ENCODE data around the gene PTPRZ1. TPM values are rescaled to one million over a fixed set of nuclear protein-coding genes. Genes with fewer than 3 reads are reported as not detected.

The PTPRZ1 gene
- total and polyA plus RNA-seq, 7 experiments from 2014 or later, result not detected

DNA sequence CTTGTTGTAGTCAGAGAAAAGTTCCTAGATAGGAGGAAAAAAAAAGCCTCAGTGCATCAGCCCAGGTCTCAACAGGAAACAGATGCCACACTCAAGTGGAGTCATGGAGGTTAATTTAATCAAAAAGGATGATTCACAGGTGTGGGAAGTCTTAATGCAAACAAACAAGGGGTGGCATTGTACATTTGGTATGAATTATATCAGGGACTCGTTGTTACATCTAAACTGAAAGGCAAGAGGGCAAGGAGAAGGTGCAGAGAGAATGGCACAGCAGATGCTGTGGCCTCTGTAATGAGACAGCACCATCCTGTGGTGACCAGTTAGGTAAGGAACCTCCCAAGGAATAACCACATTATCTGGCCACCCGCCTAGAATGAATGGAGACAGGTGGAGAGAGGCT lies 133.7 kb downstream of the PTPRZ1 start:
- DNase-seq, result no peak
- Mint-ChIP-seq H3K27me3 (peaks cover 0 to 4% (median 0%) of the 10 kb centered on the region in 5 donors), H3K4me1 (no peaks in the 10 kb centered on the region), H3K9me3 (peaks cover 0 to 4% (median 0%) of the 10 kb centered on the region in 11 donors), H3K4me3 (no peak overlapping the region), H3K27ac (no peak overlapping the region), H3K36me3 (no peaks in the 10 kb centered on the region)
- intact Hi-C loops (cut with micrococcal nuclease), result no loop called here
- Histone ChIP-seq H3K27ac (ENCODE audit: low read depth, low read length) (no peak overlapping the region), H3K9me3 (ENCODE audit: control insufficient read depth in 2 of 3, low read length in 3 of 3) (no peaks in the 10 kb centered on the region), H3K36me3 (ENCODE audit: control insufficient read depth in 2 of 3, insufficient read depth in 3 of 3, low read length in 3 of 3) (no peaks in the 10 kb centered on the region), H3K4me3 (ENCODE audit: low read length) (no peak overlapping the region), H3K27me3 (ENCODE audit: control insufficient read depth in 2 of 2, insufficient read depth in 2 of 2, low read length in 2 of 2) (no peaks in the 10 kb centered on the region), H3K4me1 (ENCODE audit: control insufficient read depth in 2 of 2, insufficient read depth in 2 of 2, low read length in 2 of 2) (no peaks in the 10 kb centered on the region)
- no peak for ATAC-seq
- ChIA-PET POLR2A (no interaction called here), CTCF (no interaction called here)

DNA sequence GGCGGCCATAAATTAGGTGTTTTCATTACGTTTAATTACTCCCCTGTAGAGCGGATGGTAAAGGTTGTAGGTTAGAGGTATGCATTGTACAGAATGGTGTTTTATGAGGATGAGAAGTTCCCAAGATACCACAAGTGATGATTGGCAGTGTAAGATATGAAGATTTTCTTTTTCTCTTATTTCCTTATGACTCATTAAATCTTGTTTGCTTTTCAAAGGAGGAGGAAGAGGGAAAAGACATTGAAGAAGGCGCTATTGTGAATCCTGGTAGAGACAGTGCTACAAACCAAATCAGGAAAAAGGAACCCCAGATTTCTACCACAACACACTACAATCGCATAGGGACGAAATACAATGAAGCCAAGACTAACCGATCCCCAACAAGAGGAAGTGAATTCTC lies 137.2 kb downstream of the PTPRZ1 start:
- no peaks in the 10 kb centered on the region for H3K9me3 ChIP-seq (ENCODE audit: control insufficient read depth in 2 of 3, low read length in 3 of 3)
- H3K9me3 Mint-ChIP-seq, result peaks cover 0 to 4% (median 0%) of the 10 kb centered on the region in 11 donors
- no peaks in the 10 kb centered on the region for H3K4me1 Mint-ChIP-seq
- DNase-seq (no peak), ATAC-seq (no peak)
- POLR2A ChIA-PET, result no interaction called here
- H3K4me3 ChIP-seq (ENCODE audit: low read length), result no peak overlapping the region
- H3K27ac Mint-ChIP-seq, result no peak overlapping the region
- H3K27ac ChIP-seq (ENCODE audit: low read depth, low read length), result no peak overlapping the region
- intact Hi-C loops (cut with micrococcal nuclease), result no loop called here
- peaks cover 0 to 4% (median 0%) of the 10 kb centered on the region in 5 donors for H3K27me3 Mint-ChIP-seq
- no peaks in the 10 kb centered on the region for H3K27me3 ChIP-seq (ENCODE audit: control insufficient read depth in 2 of 2, insufficient read depth in 2 of 2, low read length in 2 of 2)
- no peaks in the 10 kb centered on the region for H3K36me3 ChIP-seq (ENCODE audit: control insufficient read depth in 2 of 3, insufficient read depth in 3 of 3, low read length in 3 of 3)
- H3K36me3 Mint-ChIP-seq, result no peaks in the 10 kb centered on the region
- CTCF ChIA-PET, result interaction anchor here (0.9 kb wide), 1 partner anchor 16 kb away, joined by 3 read pairs; no protein-coding TSS in a partner anchor
- H3K4me3 Mint-ChIP-seq, result no peak overlapping the region
- H3K4me1 ChIP-seq (ENCODE audit: control insufficient read depth in 2 of 2, insufficient read depth in 2 of 2, low read length in 2 of 2), result no peaks in the 10 kb centered on the region

DNA sequence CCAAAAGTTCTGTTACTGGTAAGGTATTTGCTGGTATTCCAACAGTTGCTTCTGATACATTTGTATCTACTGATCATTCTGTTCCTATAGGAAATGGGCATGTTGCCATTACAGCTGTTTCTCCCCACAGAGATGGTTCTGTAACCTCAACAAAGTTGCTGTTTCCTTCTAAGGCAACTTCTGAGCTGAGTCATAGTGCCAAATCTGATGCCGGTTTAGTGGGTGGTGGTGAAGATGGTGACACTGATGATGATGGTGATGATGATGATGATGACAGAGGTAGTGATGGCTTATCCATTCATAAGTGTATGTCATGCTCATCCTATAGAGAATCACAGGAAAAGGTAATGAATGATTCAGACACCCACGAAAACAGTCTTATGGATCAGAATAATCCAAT lies 140.1 kb downstream of the PTPRZ1 start:
- Histone ChIP-seq H3K27me3 (ENCODE audit: control insufficient read depth in 2 of 2, insufficient read depth in 2 of 2, low read length in 2 of 2) (no peaks in the 10 kb centered on the region), H3K27ac (ENCODE audit: low read depth, low read length) (no peak overlapping the region), H3K9me3 (ENCODE audit: control insufficient read depth in 2 of 3, low read length in 3 of 3) (no peaks in the 10 kb centered on the region), H3K4me1 (ENCODE audit: control insufficient read depth in 2 of 2, insufficient read depth in 2 of 2, low read length in 2 of 2) (no peaks in the 10 kb centered on the region), H3K4me3 (ENCODE audit: low read length) (no peak overlapping the region), H3K36me3 (ENCODE audit: control insufficient read depth in 2 of 3, insufficient read depth in 3 of 3, low read length in 3 of 3) (no peaks in the 10 kb centered on the region)
- ChIA-PET POLR2A (no interaction called here), CTCF (no interaction called here)
- Mint-ChIP-seq H3K27me3 (no peaks in the 10 kb centered on the region), H3K4me1 (no peaks in the 10 kb centered on the region), H3K9me3 (peaks cover 0 to 2% (median 0%) of the 10 kb centered on the region in 11 donors), H3K27ac (no peak overlapping the region), H3K36me3 (no peaks in the 10 kb centered on the region), H3K4me3 (no peak overlapping the region)
- intact Hi-C loops (cut with micrococcal nuclease), result no loop called here
- no peak for DNase-seq
- no peak for ATAC-seq

DNA sequence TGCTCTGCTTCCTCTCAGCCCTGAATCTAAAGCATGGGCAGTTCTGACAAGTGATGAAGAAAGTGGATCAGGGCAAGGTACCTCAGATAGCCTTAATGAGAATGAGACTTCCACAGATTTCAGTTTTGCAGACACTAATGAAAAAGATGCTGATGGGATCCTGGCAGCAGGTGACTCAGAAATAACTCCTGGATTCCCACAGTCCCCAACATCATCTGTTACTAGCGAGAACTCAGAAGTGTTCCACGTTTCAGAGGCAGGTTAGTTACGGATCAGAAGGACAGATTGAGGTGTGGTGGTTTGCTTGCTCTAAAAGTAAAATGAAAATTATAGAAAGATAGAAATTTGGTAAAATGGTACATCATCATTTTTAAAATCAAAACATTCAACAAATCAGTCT lies 140.7 kb downstream of the PTPRZ1 start:
- Mint-ChIP-seq H3K36me3 (no peaks in the 10 kb centered on the region), H3K9me3 (peaks cover 0 to 3% (median 0%) of the 10 kb centered on the region in 11 donors), H3K4me3 (no peak overlapping the region), H3K27me3 (no peaks in the 10 kb centered on the region), H3K27ac (no peak overlapping the region), H3K4me1 (no peaks in the 10 kb centered on the region)
- ChIA-PET CTCF (no interaction called here), POLR2A (no interaction called here)
- Histone ChIP-seq H3K4me3 (ENCODE audit: low read length) (no peak overlapping the region), H3K9me3 (ENCODE audit: control insufficient read depth in 2 of 3, low read length in 3 of 3) (no peaks in the 10 kb centered on the region), H3K4me1 (ENCODE audit: control insufficient read depth in 2 of 2, insufficient read depth in 2 of 2, low read length in 2 of 2) (no peaks in the 10 kb centered on the region), H3K36me3 (ENCODE audit: control insufficient read depth in 2 of 3, insufficient read depth in 3 of 3, low read length in 3 of 3) (no peaks in the 10 kb centered on the region), H3K27me3 (ENCODE audit: control insufficient read depth in 2 of 2, insufficient read depth in 2 of 2, low read length in 2 of 2) (no peaks in the 10 kb centered on the region), H3K27ac (ENCODE audit: low read depth, low read length) (no peak overlapping the region)
- no peak for DNase-seq
- intact Hi-C loops (cut with micrococcal nuclease), result no loop called here
- ATAC-seq, result no peak

DNA sequence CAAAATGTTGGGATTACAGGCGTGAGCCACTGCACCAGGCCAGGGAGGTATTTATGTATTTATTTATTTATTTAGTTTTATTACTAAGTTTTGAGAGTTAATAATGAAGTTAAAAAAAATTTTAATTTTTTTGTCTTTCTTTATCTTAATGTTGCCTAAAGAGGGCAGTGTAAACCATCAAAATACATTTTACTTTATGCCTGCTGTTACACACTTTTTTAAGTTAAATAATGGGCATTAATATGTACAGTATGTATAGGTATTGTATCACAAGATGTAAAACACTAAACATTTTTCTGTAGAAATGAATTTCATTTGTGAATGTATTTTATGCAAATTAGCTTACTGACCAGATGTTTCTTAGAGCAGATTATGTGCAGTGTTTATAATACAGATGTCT lies 141.7 kb downstream of the PTPRZ1 start:
- POLR2A ChIA-PET, result no interaction called here
- intact Hi-C loops (cut with micrococcal nuclease), result no loop called here
- Mint-ChIP-seq H3K4me3 (no peak overlapping the region), H3K9me3 (peaks cover 0 to 3% (median 0%) of the 10 kb centered on the region in 11 donors), H3K4me1 (no peaks in the 10 kb centered on the region), H3K27ac (no peak overlapping the region), H3K27me3 (no peaks in the 10 kb centered on the region), H3K36me3 (no peaks in the 10 kb centered on the region)
- no peak overlapping the region for H3K27ac ChIP-seq (ENCODE audit: low read depth, low read length)
- CTCF ChIA-PET, result no interaction called here
- H3K4me3 ChIP-seq (ENCODE audit: low read length), result no peak overlapping the region
- no peaks in the 10 kb centered on the region for H3K4me1 ChIP-seq (ENCODE audit: control insufficient read depth in 2 of 2, insufficient read depth in 2 of 2, low read length in 2 of 2)
- H3K36me3 ChIP-seq (ENCODE audit: control insufficient read depth in 2 of 3, insufficient read depth in 3 of 3, low read length in 3 of 3), result no peaks in the 10 kb centered on the region
- no peaks in the 10 kb centered on the region for H3K9me3 ChIP-seq (ENCODE audit: control insufficient read depth in 2 of 3, low read length in 3 of 3)
- H3K27me3 ChIP-seq (ENCODE audit: control insufficient read depth in 2 of 2, insufficient read depth in 2 of 2, low read length in 2 of 2), result no peaks in the 10 kb centered on the region
- ATAC-seq (no peak), DNase-seq (no peak)

DNA sequence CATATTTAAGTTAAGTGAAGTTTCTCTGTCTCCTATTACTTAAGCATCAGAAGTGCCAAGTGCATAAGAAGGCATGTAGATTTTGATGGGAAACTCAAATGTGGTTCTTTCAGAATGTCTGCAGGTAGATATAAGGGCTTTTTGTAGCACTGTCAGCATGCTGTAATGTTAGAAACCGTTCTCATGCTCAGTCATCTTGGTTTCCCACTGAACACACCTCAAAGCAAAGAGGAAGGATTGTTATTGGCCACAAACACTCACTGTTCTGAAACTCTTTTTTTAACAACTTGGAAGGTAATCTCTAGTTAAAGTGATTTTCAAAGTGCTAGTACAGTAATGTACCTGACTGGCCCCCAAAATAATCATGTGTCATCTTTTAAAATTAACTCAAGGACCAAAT lies 145.1 kb downstream of the PTPRZ1 start:
- ChIA-PET CTCF (no interaction called here), POLR2A (no interaction called here)
- Mint-ChIP-seq H3K27me3 (no peaks in the 10 kb centered on the region), H3K36me3 (no peaks in the 10 kb centered on the region), H3K4me3 (no peak overlapping the region), H3K9me3 (peaks cover 0 to 3% (median 0%) of the 10 kb centered on the region in 11 donors), H3K27ac (no peak overlapping the region), H3K4me1 (no peaks in the 10 kb centered on the region)
- Histone ChIP-seq H3K27ac (ENCODE audit: low read depth, low read length) (no peak overlapping the region), H3K36me3 (ENCODE audit: control insufficient read depth in 2 of 3, insufficient read depth in 3 of 3, low read length in 3 of 3) (no peaks in the 10 kb centered on the region), H3K4me1 (ENCODE audit: control insufficient read depth in 2 of 2, insufficient read depth in 2 of 2, low read length in 2 of 2) (no peaks in the 10 kb centered on the region), H3K4me3 (ENCODE audit: low read length) (no peak overlapping the region), H3K27me3 (ENCODE audit: control insufficient read depth in 2 of 2, insufficient read depth in 2 of 2, low read length in 2 of 2) (no peaks in the 10 kb centered on the region), H3K9me3 (ENCODE audit: control insufficient read depth in 2 of 3, low read length in 3 of 3) (no peaks in the 10 kb centered on the region)
- intact Hi-C loops (cut with micrococcal nuclease), result no loop called here
- no peak for DNase-seq
- no peak for ATAC-seq

DNA sequence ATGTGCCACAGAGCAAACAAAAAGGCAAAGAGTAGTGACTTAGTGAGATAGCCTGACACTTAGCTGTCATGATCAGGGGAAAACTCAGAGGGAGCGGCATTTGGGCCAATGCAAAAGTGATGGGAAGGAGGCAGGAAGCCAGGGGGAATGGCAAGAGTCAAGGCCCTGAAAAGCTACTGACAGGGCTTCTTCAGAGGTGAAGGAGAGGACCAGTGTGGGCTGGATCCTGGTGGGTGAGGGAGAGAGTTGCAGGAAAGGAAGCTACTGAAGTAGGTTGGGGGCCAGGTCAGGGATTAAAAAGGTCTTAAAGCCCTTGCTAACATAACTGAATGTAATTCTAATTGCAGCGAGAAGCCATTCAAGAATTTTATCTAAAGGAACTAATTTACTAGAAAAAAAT lies 154.1 kb downstream of the PTPRZ1 start:
- no peaks in the 10 kb centered on the region for H3K4me1 Mint-ChIP-seq
- no peak overlapping the region for H3K4me3 Mint-ChIP-seq
- H3K9me3 ChIP-seq (ENCODE audit: control insufficient read depth in 2 of 3, low read length in 3 of 3), result no peaks in the 10 kb centered on the region
- ATAC-seq, result no peak
- no peaks in the 10 kb centered on the region for H3K27me3 ChIP-seq (ENCODE audit: control insufficient read depth in 2 of 2, insufficient read depth in 2 of 2, low read length in 2 of 2)
- no peak overlapping the region for H3K27ac Mint-ChIP-seq
- no peak overlapping the region for H3K4me3 ChIP-seq (ENCODE audit: low read length)
- H3K36me3 ChIP-seq (ENCODE audit: control insufficient read depth in 2 of 3, insufficient read depth in 3 of 3, low read length in 3 of 3), result no peaks in the 10 kb centered on the region
- no peak for DNase-seq
- no peaks in the 10 kb centered on the region for H3K4me1 ChIP-seq (ENCODE audit: control insufficient read depth in 2 of 2, insufficient read depth in 2 of 2, low read length in 2 of 2)
- POLR2A ChIA-PET, result no interaction called here
- peaks cover 0 to 2% (median 0%) of the 10 kb centered on the region in 11 donors for H3K9me3 Mint-ChIP-seq
- intact Hi-C loops (cut with micrococcal nuclease), result no loop called here
- no peaks in the 10 kb centered on the region for H3K27me3 Mint-ChIP-seq
- CTCF ChIA-PET, result no interaction called here
- H3K27ac ChIP-seq (ENCODE audit: low read depth, low read length), result no peak overlapping the region
- no peaks in the 10 kb centered on the region for H3K36me3 Mint-ChIP-seq
